Loucy (cell line): ENCODE data around the gene FAM210B.

Experiments
- EZH2phosphoT487 ChIP-seq: fragments of 200-600 bp; IDR thresholded peaks from 2 replicates; pipeline ENCODE4 v1.6.1; 2018; ENCODE audit warnings: antibody characterized with exemption, mild to moderate bottlenecking, moderate library complexity, borderline replicate concordance
- TF ChIP-seq, protein P1 (sequence below): fragments of 200-600 bp; sonication (generic); conservative IDR thresholded peaks from 2 replicates; pipeline ENCODE4 v1.5.1; 2014; ENCODE audit warnings: mild to moderate bottlenecking, antibody characterized with exemption, low read length

DNA sequence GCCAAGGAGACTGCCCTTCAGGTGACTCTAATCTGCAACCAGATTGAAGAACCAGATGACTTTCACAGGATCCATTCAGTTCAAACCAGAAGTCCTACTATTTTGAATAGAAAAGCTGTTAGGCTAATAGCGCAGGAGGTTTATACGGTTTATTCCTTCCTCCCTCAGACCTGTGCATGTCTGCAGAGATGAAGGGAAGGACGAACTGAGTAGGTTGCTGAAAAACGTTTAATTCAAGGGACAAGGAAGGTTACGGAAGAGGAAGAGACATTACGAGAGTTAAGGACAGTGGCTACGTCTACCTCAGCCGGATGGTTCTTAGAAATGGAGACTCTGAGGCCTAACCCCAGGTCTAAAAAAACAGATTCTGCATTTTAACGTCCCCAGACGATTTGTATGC, 32.3 kb downstream of the FAM210B start:
- TF ChIP-seq EZH2phosphoT487 = no peak
- TF ChIP-seq, protein P1, sequence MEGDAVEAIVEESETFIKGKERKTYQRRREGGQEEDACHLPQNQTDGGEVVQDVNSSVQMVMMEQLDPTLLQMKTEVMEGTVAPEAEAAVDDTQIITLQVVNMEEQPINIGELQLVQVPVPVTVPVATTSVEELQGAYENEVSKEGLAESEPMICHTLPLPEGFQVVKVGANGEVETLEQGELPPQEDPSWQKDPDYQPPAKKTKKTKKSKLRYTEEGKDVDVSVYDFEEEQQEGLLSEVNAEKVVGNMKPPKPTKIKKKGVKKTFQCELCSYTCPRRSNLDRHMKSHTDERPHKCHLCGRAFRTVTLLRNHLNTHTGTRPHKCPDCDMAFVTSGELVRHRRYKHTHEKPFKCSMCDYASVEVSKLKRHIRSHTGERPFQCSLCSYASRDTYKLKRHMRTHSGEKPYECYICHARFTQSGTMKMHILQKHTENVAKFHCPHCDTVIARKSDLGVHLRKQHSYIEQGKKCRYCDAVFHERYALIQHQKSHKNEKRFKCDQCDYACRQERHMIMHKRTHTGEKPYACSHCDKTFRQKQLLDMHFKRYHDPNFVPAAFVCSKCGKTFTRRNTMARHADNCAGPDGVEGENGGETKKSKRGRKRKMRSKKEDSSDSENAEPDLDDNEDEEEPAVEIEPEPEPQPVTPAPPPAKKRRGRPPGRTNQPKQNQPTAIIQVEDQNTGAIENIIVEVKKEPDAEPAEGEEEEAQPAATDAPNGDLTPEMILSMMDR = no peak
